ENCODE measurements around the gene TMEM147. TPM values are rescaled to one million over a fixed set of nuclear protein-coding genes. Genes with fewer than 3 reads are reported as not detected.

Gene TMEM147
- total RNA-seq, 6 experiments from 2014 or later: 104 to 130 (median 115) TPM

- Mint-ChIP-seq H3K4me1 (ENCODE audit: low read depth) (peaks cover 6% of the 10 kb centered on the region; the same call in 1 of the 2 replicates), H3K27ac (no peak overlapping the region), H3K9me3 (no peaks in the 10 kb centered on the region), H3K27me3 (ENCODE audit: insufficient read depth) (peaks cover 33% of the 10 kb centered on the region), H3K36me3 (ENCODE audit: low read depth) (no peaks in the 10 kb centered on the region), H3K4me3 (no peak overlapping the region)
- TF ChIP-seq CTCF (IDR thresholded peaks at IDR 0.05): no peak
- no peak for DNase-seq
Measured at GRCh38 chr19:35534803-35535480, 10.5 kb upstream of the TMEM147 start.

- TF ChIP-seq CTCF (IDR thresholded peaks at IDR 0.05): no peak
- H3K27me3 Mint-ChIP-seq (ENCODE audit: insufficient read depth): peaks cover 5% of the 10 kb centered on the region
- H3K27ac Mint-ChIP-seq: no peak overlapping the region
- no peak for DNase-seq
- H3K4me3 Mint-ChIP-seq: no peak overlapping the region
- H3K36me3 Mint-ChIP-seq (ENCODE audit: low read depth): peaks cover 6% of the 10 kb centered on the region; the same call in 1 of the 2 replicates
- H3K4me1 Mint-ChIP-seq (ENCODE audit: low read depth): peaks cover 4% of the 10 kb centered on the region
- no peaks in the 10 kb centered on the region for H3K9me3 Mint-ChIP-seq
Measured at GRCh38 chr19:35539314-35539713, 6.1 kb upstream of the TMEM147 start.

- no peaks in the 10 kb centered on the region for H3K9me3 Mint-ChIP-seq
- TF ChIP-seq CTCF (IDR thresholded peaks at IDR 0.05): no peak
- DNase-seq: no peak
- peaks cover 8% of the 10 kb centered on the region for H3K4me1 Mint-ChIP-seq (ENCODE audit: low read depth)
- H3K4me3 Mint-ChIP-seq: no peak overlapping the region
- H3K27ac Mint-ChIP-seq: no peak overlapping the region
- H3K27me3 Mint-ChIP-seq (ENCODE audit: insufficient read depth): peaks cover 3% of the 10 kb centered on the region
- peaks cover 6% of the 10 kb centered on the region; the same call in 1 of the 2 replicates for H3K36me3 Mint-ChIP-seq (ENCODE audit: low read depth)
Measured at GRCh38 chr19:35539850-35540249, 5.6 kb upstream of the TMEM147 start.

GRCh38 chr19:35540356-35540927 lies 5.0 kb upstream of the TMEM147 start:
- Mint-ChIP-seq H3K9me3 (no peaks in the 10 kb centered on the region), H3K27ac (no peak overlapping the region), H3K4me1 (ENCODE audit: low read depth) (peaks cover 8% of the 10 kb centered on the region), H3K4me3 (no peak overlapping the region), H3K27me3 (ENCODE audit: insufficient read depth) (peaks cover 2% of the 10 kb centered on the region), H3K36me3 (ENCODE audit: low read depth) (peaks cover 6% of the 10 kb centered on the region; the same call in 1 of the 2 replicates)
- TF ChIP-seq CTCF (IDR thresholded peaks at IDR 0.05): no peak
- no peak for DNase-seq

- no peak for TF ChIP-seq CTCF (IDR thresholded peaks at IDR 0.05)
- DNase-seq: no peak
- H3K27ac Mint-ChIP-seq: no peak overlapping the region
- H3K4me3 Mint-ChIP-seq: no peak overlapping the region
- H3K27me3 Mint-ChIP-seq (ENCODE audit: insufficient read depth): peaks cover 2% of the 10 kb centered on the region
- H3K4me1 Mint-ChIP-seq (ENCODE audit: low read depth): peaks cover 20% of the 10 kb centered on the region
- no peaks in the 10 kb centered on the region for H3K9me3 Mint-ChIP-seq
- peaks cover 10% of the 10 kb centered on the region; the same call in 1 of the 2 replicates for H3K36me3 Mint-ChIP-seq (ENCODE audit: low read depth)
Measured at GRCh38 chr19:35542209-35542608, 3.2 kb upstream of the TMEM147 start.

All from HFFc6 (cell line).